ENCODE results near the gene ERI3. TPM values are rescaled to one million over a fixed set of nuclear protein-coding genes. Genes with fewer than 3 reads are reported as not detected.

ERI3 gene
- total and polyA plus RNA-seq, 9 of the 15 experiments (the other 6 are each of a cell fraction or from before 2014, with no cell fraction given) = 47.8 to 93.4 (median 67.2) TPM

DNA sequence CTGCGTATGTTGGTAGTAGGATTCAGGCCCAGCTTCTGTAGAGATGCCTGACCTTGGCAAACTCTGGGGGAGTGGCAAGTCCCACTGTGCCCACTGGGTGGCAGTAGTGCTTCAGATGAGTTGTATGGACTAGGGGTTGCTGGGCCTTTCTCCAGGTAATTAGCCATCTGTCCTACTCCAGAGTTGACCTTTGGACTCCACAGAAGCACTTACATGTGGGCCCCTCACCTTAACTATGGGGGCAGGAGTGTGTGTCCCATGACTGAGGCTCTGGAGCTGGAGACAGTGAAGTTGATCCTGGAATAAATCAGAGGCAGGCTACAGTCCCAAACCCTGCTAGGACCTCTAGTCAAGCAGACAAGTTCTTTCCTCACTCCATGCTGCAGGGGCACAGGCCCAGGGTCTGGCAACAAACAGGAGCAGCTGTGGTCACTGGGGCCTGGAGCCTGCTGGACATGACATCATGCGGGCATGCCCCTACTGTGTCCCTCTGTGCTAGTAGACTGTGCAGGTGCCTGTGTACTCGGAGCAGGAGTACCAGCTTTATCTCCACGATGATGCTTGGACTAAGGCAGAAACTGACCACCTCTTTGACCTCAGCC lies 137.1 kb downstream of the ERI3 start (continued):
- TF ChIP-seq STAG1 (CRISPR knock-in tag; IDR thresholded peaks at IDR 0.05; ENCODE audit: borderline replicate concordance) = peak; percentile 74; the same call in 1 of the 2 replicates
- TF ChIP-seq POLR2AphosphoS5 (IDR thresholded peaks at IDR 0.05; ENCODE audit: control insufficient read depth, insufficient read depth, low read depth, low read length) = no peak
- peak; percentile 90 to 96 for TF ChIP-seq RAD21 (CRISPR knock-in tag; conservative IDR thresholded peaks at IDR 0.05 in 1 of 2, IDR thresholded peaks at IDR 0.05 in 1 of 2)
- TF ChIP-seq RBM39 (optimal IDR thresholded peaks at IDR 0.05; ENCODE audit: low read depth, low read length) = peak; percentile 22
- 0 out of 2 replicates have a peak, but pooled peaks have one; percentile 12 for TF ChIP-seq MAFF (IDR thresholded peaks at IDR 0.05; ENCODE audit: low read length)
- peak; percentile 45; the same call in 1 of the 2 replicates for TF ChIP-seq JUND (IDR thresholded peaks at IDR 0.05; ENCODE audit: borderline replicate concordance, low read depth, low read length)
- no peak for TF ChIP-seq JUND (tag; IDR thresholded peaks at IDR 0.05; ENCODE audit: borderline replicate concordance, low read depth, low read length)
- no peak for TF ChIP-seq ELK1 (CRISPR knock-in tag; IDR thresholded peaks at IDR 0.05)
- peak; percentile 97 for TF ChIP-seq SMC3 (conservative IDR thresholded peaks at IDR 0.05; ENCODE audit: insufficient read depth, low read depth, low read length)
- TF ChIP-seq MYNN (IDR thresholded peaks at IDR 0.05) = peak; percentile 37; the same call in 1 of the 2 replicates
- TF ChIP-seq MYNN (CRISPR knock-in tag; IDR thresholded peaks at IDR 0.05) = no peak
- TF ChIP-seq ZBTB1 (CRISPR knock-in tag; IDR thresholded peaks at IDR 0.05; ENCODE audit: borderline replicate concordance, low read depth) = no peak
- TF ChIP-seq ATF7 (IDR thresholded peaks at IDR 0.05) = 0 out of 2 replicates have a peak, but pooled peaks have one; percentile 17
- TF ChIP-seq CTCF (IDR thresholded peaks at IDR 0.05 in 2 of 3, conservative IDR thresholded peaks at IDR 0.05 in 1 of 3; ENCODE audit: insufficient read depth in 2 of 3, low read depth in 1 of 3, low read length in 3 of 3) = peak; percentile 92 to 96 (median 95)
- TF ChIP-seq ESRRA (IDR thresholded peaks at IDR 0.05; ENCODE audit: borderline replicate concordance, low read depth) = 0 out of 2 replicates have a peak, but pooled peaks have one; percentile 19
- no peak for TF ChIP-seq ETS2 (tag; IDR thresholded peaks at IDR 0.05; ENCODE audit: borderline replicate concordance, poor library complexity, severe bottlenecking)
- TF ChIP-seq ZKSCAN1 (IDR thresholded peaks at IDR 0.05; ENCODE audit: low read depth, low read length) = 0 out of 2 replicates have a peak, but pooled peaks have one; percentile 7
- TF ChIP-seq XRCC5 (IDR thresholded peaks at IDR 0.05; ENCODE audit: low read depth, low read length) = peak; percentile 33; the same call in 1 of the 2 replicates
- no peak for TF ChIP-seq SMARCA5 (IDR thresholded peaks at IDR 0.05)
- 0 out of 2 replicates have a peak, but pooled peaks have one; percentile 19 for TF ChIP-seq NR2C1 (IDR thresholded peaks at IDR 0.05)
- no peak for TF ChIP-seq NR2C1 (tag; IDR thresholded peaks at IDR 0.05)
- peak; percentile 67 for TF ChIP-seq CC2D1A (IDR thresholded peaks at IDR 0.05)
- no peak for TF ChIP-seq NFATC3 (IDR thresholded peaks at IDR 0.05)
- peak; percentile 74 for TF ChIP-seq DEAF1 (CRISPR knock-in tag; IDR thresholded peaks at IDR 0.05)
- TF ChIP-seq RB1 (IDR thresholded peaks at IDR 0.05; ENCODE audit: low read depth) = 0 out of 2 replicates have a peak, but pooled peaks have one; percentile 50
- TF ChIP-seq ZNF12 (CRISPR knock-in tag; IDR thresholded peaks at IDR 0.05) = 0 out of 2 replicates have a peak, but pooled peaks have one; percentile 45
